HG02623 (cell line): ENCODE measurements around the gene ZNF317.
"Not testable (repeated sequence)": the region's sequence is repeated elsewhere in the genome, so short reads cannot be mapped to it uniquely, and the experiment has no call there.

ENCODE experiments used
- ATAC-seq: cut with Tn5 transposase; IDR thresholded peaks from one replicate; pipeline ENCODE4 v1.9.1; 2021; ENCODE audit warnings: moderate library complexity; ENCODE audit not compliant: unreplicated experiment

Gene ZNF317

DNA sequence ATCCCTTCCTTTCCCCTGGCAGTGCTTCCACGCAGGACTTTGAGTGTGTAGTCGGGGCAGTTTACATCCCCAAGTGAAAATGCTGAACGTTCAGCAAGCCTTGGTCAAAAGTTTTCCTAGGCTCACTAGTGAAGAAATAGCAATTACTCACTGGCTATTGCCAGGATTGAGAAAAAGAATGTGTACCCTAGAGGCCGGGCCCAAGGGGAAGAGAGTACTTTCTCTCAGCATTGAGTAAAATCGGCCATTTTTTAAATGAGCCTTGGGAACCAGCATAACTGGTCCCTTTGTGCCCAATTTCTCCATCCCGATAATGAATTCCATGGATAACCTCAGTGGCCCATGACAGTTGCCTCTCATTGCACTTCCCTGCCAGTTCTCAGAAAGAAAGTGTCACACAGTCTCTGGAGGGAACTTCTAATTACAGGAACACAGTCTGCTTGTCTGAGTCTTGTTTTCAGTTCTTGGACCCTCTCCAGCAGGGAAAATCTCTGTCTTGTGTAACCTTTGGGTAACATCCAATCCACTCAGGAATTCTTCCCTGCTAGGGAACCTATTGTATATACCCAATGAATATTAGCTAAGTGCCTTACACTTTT, 31.3 kb downstream of the ZNF317 start:
- no peak for ATAC-seq

DNA sequence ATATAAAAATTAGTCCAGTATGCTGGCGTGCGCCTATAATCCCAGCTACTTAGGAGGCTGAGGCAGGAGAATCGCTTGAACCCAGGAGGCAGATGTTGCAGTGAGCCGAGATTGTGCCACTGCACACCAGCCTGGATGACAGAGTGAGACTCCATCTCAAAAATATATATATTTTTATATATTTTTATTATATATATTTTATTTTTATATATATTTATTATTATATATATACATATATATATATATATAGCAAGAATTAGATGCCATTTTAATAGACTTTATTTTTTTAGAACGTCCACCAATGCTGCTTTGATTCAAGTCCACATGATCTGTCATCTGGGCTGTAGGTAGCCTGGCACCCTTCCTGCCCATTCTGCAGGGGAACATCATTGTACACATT, 35.1 kb downstream of the ZNF317 start:
- ATAC-seq = no peak

DNA sequence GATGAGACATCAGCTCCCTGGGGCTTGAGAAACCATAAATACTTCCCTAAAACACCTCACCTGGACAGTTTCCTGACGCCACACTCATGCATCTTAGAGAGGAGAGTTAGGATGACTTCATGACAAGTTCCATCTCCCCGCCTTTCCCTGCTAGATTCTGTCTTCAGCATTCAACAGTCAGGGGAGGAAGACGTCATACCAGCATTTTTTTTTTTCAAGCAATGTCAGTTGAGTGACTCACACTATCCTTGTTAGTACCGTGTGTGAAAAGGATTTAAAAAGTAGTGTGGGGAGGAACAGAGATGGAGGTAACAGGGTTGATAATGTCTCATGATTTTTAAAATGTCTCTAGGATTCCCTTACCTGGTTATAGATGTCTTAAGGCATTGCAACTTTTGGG, 38.7 kb downstream of the ZNF317 start, which contains the start of gene OR7D2:
Gene OR7D2 (plus strand): TSS at position 79 of the 400 bp plus-strand sequence. CDS start 6,803 bp downstream, outside the sequence.
- no peak for ATAC-seq

DNA sequence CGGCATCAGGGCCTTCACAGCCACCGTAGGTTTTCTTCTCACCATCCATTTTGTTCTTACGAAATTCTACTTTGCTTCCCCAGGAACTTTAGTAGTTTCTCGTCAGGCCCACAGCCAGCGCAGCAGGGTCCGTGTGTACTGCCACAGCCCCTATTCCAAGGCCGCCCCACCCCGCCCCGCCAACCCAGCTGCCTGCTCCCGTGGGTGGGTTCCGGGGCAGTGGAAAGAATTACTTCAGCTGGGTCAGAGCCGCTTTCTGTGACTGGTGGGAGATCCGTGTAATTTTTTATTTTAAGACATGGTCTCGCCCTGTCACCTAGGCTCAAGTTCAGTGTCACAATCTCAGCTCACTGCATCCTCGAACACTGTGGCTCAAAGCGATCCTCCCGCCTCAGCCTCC, 42.8 kb downstream of the ZNF317 start:
- no peak for ATAC-seq

DNA sequence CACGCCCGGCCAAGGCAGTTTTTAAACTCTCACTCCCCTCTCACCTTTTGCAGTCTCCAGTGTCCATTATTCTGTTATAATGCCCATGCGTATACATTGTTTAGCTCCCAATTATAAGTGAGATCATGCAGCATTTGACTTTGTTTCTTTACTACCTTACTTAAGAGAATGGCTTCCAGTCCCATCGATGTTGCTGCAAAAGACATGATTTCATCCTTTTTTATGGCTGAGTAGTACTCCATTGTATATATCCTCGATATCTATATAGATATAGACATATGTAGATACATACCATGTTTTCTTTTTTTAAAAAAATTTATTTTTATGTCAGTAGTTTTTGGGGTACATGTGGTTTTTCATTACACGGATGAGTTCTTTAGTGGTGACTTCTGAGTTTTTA, 47.0 kb downstream of the ZNF317 start:
- no peak for ATAC-seq

DNA sequence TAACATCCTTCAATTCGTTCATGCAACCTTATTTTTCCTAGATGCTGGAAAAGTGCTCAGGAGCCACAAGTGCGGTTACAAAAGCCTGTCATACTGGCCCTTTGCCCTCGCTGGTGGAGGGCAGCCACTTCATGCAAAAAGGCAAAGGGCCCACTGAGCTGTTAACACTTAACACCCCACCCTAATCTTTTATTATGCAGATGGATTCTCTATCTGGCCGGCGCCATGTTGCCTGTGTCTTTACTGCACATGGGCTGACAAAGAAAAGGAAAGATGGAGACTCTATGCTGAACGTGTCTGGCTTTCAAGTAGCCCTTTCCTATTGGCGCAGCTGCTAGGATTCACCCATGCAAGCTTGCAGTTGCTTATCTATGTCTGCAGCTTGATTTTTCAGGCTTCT, 49.3 kb downstream of the ZNF317 start:
- no peak for ATAC-seq

DNA sequence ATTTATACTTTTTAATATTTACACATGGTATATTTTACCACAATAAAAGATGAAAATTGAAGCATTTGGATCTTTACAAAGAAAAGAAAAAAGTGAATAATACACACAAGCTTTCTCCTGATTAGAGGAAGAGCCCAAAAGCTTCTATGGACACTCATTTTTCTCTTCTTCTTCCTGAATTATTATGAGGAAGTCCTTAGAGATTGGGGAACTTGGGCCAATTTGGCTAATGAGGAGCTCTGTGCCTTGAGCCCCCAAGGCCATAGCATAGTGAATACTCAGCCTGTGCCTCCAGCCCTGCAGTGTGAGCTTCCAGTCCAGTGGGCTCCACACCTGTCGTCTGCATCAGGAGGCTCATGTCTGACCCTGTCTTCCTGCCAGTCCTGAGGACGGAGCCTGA, 57.8 kb downstream of the ZNF317 start:
- not testable (repeated sequence) for ATAC-seq

DNA sequence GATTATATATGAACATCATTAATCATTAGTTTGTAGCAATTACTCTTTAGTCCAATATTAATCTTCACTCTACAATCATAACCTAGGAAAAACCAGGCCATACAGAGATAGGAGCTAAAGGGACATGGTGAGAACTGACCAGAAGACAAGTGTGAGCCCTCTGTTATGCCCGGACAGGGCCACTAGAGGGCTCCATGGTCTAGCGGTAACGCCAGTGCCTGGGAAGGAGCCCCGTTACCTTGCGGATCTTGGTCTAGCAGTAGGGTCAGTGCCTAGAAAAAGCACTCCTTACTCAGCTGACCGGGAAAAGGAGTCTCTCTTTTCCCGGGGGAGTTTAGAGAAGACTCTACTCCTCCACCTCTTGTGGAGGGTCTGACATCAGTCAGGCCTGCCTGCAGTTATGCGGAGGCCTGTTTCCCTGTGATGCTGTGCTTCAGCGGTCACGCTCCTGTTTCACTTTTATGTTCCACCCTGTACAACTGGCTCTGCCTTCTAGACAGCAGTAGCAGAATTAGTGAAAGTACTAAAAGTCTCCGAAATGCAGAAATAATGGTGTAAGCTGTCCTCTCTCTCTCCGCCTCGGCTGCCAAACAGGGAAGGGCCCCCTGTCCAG, 65.4 kb downstream of the ZNF317 start:
- no peak for ATAC-seq
